ACC112 (cell line): ENCODE results near the gene PEAK1.

ENCODE experiments used
- H2AFZ ChIP-seq: fragments of 200-600 bp; sonication (generic); one replicate; pipeline ENCODE4 v1.6.0; 2017; ENCODE audit warnings: antibody characterized with exemption, low read length; ENCODE audit not compliant: unreplicated experiment
- H3K27ac ChIP-seq: fragments of 200-600 bp; sonication (generic); 2 replicates; pipeline ENCODE4 v1.5.1; 2014; ENCODE audit warnings: low read depth, mild to moderate bottlenecking, antibody characterized with exemption, low read length, moderate library complexity
- H3K27me3 ChIP-seq: fragments of 200-600 bp; sonication (generic); 2 replicates; pipeline ENCODE4 v1.6.1; 2014; ENCODE audit warnings: mild to moderate bottlenecking, antibody characterized with exemption, low read length, moderate library complexity, mixed read lengths; ENCODE audit not compliant: insufficient read depth
- H3K36me3 ChIP-seq: fragments of 200-600 bp; sonication (generic); 2 replicates; pipeline ENCODE4 v1.6.1; 2016; ENCODE audit warnings: mild to moderate bottlenecking, antibody characterized with exemption, low read length, moderate library complexity, mixed read lengths; ENCODE audit not compliant: insufficient read depth
- H3K4me1 ChIP-seq: fragments of 200-600 bp; sonication (generic); one replicate; pipeline ENCODE4 v1.6.1; 2016; ENCODE audit warnings: low read length, mixed read lengths; ENCODE audit not compliant: insufficient read depth, unreplicated experiment, control insufficient read depth
- H3K4me3 ChIP-seq: fragments of 200-600 bp; sonication (generic); 2 replicates; pipeline ENCODE4 v1.5.1; 2014; ENCODE audit warnings: mild to moderate bottlenecking, low read depth, low read length
- H3K79me2 ChIP-seq: fragments of 200-600 bp; sonication (generic); one replicate; pipeline ENCODE4 v1.6.0; 2016; ENCODE audit warnings: low read length; ENCODE audit not compliant: control insufficient read depth, unreplicated experiment, insufficient read depth

PEAK1 gene

DNA sequence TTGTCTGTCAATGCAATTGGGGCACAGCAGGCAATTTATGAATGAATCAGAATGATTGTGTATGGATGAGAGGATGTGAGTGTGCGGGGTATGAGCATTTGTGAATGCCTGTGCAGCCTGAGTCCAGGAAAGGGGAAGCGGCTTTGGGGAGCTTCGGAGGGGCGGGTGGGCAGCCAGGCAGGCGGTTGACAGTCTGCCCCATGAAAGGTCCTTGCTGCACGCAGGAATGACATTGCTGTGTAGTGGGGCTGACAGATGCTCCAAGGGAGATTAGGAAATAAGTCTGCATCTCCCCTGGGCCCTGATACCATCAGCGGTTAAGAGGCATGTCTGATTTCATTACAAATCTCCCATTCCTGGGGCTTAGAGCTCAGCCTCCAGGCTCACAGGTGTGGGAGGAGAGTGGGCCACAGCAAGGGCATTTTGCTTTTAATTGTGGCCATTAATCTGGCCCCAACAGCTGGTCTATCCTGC lies 322.6 kb downstream of the PEAK1 start:
- H3K27ac ChIP-seq: no peak overlapping the region
- no peaks in the 10 kb centered on the region for H3K36me3 ChIP-seq
- H3K27me3 ChIP-seq: no peaks in the 10 kb centered on the region
- H3K4me3 ChIP-seq: no peak overlapping the region
- H2AFZ ChIP-seq: no peak overlapping the region
- H3K79me2 ChIP-seq: no peaks in the 10 kb centered on the region
- H3K4me1 ChIP-seq: no peaks in the 10 kb centered on the region

DNA sequence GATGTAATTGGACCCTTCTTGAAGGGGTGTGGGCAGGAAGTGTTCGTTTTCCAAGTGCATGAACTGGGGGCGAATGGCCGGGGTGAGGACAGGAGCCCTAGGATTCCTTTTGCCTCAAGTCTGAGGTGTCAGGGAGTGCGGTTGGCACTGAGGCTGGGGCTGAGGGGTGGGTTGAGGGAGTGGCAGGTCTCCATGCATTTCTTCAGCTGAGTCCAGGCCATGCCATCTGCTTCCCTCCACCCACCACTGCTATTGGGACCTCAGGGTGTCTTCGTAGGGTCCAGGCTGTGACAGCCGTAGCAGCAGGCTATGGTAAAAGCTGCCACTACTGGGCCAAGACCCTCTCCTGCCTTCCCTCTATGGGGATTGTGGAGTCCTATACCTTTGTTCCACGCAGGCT lies 323.4 kb downstream of the PEAK1 start:
- Histone ChIP-seq H3K4me3 (no peak overlapping the region), H3K27ac (no peak overlapping the region)

DNA sequence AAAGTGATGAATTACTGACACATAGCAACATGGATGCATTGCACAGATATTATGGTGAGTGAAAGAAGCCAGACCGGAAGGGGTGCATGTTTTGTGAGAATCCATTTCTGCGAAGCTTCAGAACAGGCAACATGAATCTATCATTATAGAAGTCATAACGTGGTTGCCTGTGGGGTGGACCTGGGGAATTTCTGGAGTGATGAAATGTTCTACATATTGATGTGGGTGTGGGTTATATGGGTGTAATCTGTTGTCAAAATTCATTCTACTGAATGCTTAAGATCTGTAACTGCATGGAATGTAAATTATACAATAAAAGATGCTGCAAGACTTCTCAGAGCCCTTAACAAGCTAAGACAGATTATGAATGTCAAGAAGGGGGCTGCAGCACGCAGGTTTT lies 323.8 kb downstream of the PEAK1 start:
- Histone ChIP-seq H3K4me3 (no peak overlapping the region), H3K79me2 (no peaks in the 10 kb centered on the region), H3K27me3 (no peaks in the 10 kb centered on the region), H3K36me3 (no peaks in the 10 kb centered on the region), H3K27ac (no peak overlapping the region), H2AFZ (no peak overlapping the region), H3K4me1 (no peaks in the 10 kb centered on the region)

More for the DNA sequence above, 323.4 kb downstream of the PEAK1 start:
- Histone ChIP-seq H3K36me3 (no peaks in the 10 kb centered on the region), H2AFZ (no peak overlapping the region), H3K27me3 (no peaks in the 10 kb centered on the region), H3K4me1 (no peaks in the 10 kb centered on the region), H3K79me2 (no peaks in the 10 kb centered on the region)

DNA sequence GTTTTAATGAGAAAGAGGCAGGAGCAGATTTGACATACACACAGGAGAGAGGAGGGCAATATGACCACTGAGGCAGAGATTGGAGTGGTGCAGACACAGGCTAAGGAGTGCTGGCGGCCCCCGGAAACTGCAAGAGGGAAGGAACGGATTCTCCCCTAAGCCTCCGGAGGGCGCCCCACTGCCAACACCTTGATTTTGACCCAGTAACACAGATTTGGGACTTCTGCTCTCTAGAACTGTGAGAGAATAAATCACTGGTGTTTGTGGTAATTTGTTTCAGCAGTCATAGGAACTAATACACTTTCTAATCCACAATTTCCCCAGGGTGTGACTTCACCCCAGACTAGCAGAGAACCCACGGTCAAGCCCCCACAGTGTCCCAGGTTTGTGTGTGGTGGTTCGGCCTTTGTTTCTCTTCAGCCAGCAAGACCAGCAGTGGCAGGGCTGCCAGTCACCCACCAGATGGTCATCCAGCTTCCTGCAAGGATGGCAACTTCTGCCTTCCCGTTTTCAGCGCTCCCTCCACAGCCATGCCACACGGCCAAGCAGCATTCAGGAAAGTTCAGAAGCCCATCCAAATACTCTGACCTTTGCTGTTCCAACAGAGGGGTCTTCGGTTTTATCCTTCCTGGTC lies 325.4 kb downstream of the PEAK1 start:
- Histone ChIP-seq H3K4me1 (no peaks in the 10 kb centered on the region), H3K27me3 (no peaks in the 10 kb centered on the region), H3K4me3 (no peak overlapping the region), H3K27ac (no peak overlapping the region), H3K79me2 (no peaks in the 10 kb centered on the region), H3K36me3 (no peaks in the 10 kb centered on the region), H2AFZ (no peak overlapping the region)

DNA sequence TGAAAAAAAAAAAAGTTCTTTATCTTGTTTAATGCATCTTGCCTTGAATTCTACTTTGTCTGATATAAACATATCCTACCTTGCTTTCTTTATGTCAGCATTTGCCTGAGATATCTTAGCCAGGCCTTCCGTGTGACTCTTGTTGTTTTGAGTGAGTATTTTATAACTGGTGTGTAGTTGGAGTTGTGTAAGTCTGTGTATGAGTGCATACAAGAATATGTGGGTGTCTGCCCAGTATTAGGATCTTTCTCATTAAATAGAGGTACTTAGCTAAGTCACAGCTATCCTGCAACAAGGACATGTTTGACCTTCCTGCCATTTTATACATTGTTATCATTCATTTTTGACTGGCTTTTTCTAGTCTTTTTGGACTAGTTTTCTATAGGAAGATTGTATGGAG lies 326.5 kb downstream of the PEAK1 start:
- no peak overlapping the region for H2AFZ ChIP-seq
- H3K27ac ChIP-seq: no peak overlapping the region
- no peaks in the 10 kb centered on the region for H3K79me2 ChIP-seq
- no peaks in the 10 kb centered on the region for H3K36me3 ChIP-seq
- H3K4me1 ChIP-seq: no peaks in the 10 kb centered on the region
- H3K4me3 ChIP-seq: no peak overlapping the region
- no peaks in the 10 kb centered on the region for H3K27me3 ChIP-seq

DNA sequence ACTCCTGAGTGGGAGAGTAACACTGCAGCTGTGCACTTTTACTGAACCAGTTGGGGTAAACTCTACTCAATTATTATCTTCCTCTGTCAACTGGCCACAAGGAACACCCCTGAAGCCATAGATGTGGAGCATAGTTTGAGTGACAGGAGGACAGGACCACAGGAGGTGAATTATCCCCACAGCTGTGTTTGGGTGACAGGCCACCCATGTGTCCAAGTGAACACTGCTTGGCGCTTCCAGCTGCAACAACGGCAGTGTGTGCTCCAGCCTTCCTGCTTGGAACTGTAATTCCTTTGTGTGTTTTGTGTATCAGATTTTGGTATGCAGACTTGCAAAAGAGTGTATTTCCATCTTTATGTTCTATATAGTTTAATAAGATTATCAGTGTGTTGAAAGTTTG lies 328.8 kb downstream of the PEAK1 start:
- H3K27me3 ChIP-seq: no peaks in the 10 kb centered on the region
- no peaks in the 10 kb centered on the region for H3K4me1 ChIP-seq
- H3K27ac ChIP-seq: no peak overlapping the region
- H3K36me3 ChIP-seq: no peaks in the 10 kb centered on the region
- H3K4me3 ChIP-seq: no peak overlapping the region
- H2AFZ ChIP-seq: no peak overlapping the region
- H3K79me2 ChIP-seq: no peaks in the 10 kb centered on the region

DNA sequence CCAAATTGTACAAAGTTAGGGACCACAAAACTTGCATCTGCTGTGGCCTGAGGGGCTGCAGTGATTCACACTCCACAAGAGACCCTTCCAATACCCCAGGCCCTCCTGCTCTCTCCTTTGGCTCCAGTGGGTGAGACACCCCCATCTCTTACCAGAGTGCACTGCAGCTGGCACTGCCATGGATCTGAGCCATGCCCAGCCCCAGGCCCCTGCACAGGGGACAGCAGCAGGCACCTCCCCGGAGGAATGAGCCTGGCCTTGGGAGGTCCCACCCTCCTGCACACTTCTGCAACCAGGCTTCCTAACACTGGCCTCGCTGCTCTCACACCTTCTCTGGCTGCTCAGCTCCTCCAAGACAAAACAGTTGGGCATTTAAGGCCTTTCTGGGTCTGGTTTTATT lies 332.7 kb downstream of the PEAK1 start:
- Histone ChIP-seq H3K4me3 (no peak overlapping the region), H3K27ac (no peak overlapping the region), H2AFZ (no peak overlapping the region), H3K4me1 (peaks cover 13% of the 10 kb centered on the region), H3K36me3 (no peaks in the 10 kb centered on the region), H3K79me2 (no peaks in the 10 kb centered on the region), H3K27me3 (no peaks in the 10 kb centered on the region)

DNA sequence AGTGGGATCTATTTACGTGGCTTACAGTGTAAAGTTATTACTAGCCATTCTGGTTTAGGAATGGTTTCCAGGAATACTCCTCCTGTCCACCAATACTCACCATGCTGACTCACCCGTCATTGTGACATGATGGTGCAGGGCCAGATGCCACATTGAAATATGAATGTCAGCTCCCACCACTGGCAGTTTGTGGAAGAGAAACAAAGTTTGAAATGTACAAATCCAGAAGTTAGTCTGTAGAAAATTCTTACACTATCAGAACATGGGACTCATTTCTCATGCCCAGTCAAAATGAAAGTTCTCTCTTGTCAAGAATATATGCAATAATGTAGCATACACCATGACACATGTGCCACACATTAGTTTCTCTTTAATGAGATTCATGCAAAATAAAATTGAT lies 334.6 kb downstream of the PEAK1 start:
- Histone ChIP-seq H3K79me2 (no peaks in the 10 kb centered on the region), H3K4me3 (no peak overlapping the region), H3K27ac (no peak overlapping the region), H3K4me1 (peaks cover 13% of the 10 kb centered on the region), H3K27me3 (no peaks in the 10 kb centered on the region), H2AFZ (no peak overlapping the region), H3K36me3 (no peaks in the 10 kb centered on the region)

DNA sequence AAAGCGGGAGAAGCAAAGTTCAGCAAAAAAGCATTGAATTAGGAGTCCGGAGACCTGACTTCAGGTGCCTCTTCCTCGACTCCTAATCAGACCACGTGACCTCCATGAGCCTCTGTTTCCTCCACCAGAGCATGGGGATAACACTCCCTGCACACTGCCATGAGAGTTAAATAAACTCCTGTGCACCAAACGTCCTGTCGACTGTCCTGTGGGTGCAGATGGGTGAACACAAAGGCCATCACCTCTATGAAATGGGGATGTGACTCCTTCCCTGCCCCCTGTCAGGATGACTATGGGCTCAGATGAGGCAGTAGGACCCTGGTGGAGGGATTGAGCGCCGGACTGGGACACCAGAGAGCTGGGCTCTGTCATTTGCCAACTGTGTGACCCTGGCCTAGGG lies 335.5 kb downstream of the PEAK1 start:
- Histone ChIP-seq H3K79me2 (no peaks in the 10 kb centered on the region), H2AFZ (no peak overlapping the region), H3K36me3 (no peaks in the 10 kb centered on the region), H3K4me1 (peaks cover 13% of the 10 kb centered on the region), H3K27ac (no peak overlapping the region), H3K4me3 (no peak overlapping the region), H3K27me3 (no peaks in the 10 kb centered on the region)

DNA sequence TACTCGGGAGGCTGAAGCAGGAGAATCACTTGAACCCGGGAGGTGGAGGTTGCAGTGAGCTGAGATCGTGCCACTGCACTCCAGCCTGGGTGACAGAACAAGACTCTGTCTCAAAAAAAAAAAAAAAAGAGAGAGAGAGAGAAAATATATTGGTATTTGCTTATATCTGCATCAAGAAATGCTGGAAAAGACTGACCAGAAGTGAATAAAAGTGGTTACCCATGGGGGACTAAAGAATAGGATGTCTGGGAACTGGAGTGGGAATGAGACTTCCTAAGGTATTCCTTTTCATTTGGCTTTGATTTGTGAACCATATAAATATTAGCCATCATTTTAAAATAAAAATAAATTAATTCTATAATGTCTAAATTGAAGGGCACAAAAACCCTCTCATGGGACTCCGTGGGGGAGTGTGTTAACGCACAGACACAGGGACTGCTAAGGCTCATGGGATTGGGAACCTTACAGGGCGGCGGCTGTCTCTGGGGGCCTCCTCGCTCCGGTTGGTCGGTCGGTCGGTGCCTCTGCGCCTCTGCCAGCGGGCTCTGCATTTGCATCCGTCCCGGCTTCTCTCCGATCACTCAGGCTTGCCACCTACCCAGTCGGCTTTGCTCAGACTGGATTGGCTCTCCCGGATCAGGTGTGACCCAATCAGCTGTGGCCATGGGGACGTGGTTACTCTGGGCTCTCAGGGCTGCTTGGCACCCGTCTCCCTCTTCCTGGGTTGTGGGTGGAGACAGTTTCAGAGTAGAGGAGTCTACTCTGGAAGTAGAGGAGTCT lies 336.3 kb downstream of the PEAK1 start:
- H3K79me2 ChIP-seq: no peaks in the 10 kb centered on the region
- no peaks in the 10 kb centered on the region for H3K36me3 ChIP-seq
- peak overlapping the region; percentile 14 for H2AFZ ChIP-seq
- peak overlapping the region; percentile 58; the same call in 1 of the 2 replicates for H3K4me3 ChIP-seq
- no peak overlapping the region for H3K27ac ChIP-seq
- peaks cover 13% of the 10 kb centered on the region for H3K4me1 ChIP-seq
- H3K27me3 ChIP-seq: no peaks in the 10 kb centered on the region

DNA sequence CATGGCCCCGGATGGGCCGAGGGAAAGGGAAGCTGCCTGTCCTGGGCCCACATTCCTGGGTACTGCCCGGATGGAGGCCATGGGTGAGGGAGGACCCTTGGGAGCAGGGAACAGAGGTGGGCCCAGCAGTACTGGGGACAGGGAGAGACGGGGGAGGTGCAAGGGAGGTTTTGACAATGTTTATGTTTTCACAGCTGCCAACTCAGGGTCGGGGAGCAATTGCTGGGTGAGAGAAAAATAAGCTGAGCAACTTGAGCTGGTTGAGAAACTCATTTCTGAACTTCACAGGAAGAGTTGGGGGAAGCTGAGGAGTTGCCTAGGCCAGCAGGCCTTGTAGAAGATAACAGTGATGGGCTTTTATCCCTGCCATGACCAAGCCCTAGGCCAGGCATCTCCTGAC lies 337.9 kb downstream of the PEAK1 start:
- H3K27me3 ChIP-seq: no peaks in the 10 kb centered on the region
- H3K36me3 ChIP-seq: no peaks in the 10 kb centered on the region
- no peak overlapping the region for H3K4me3 ChIP-seq
- peaks cover 13% of the 10 kb centered on the region for H3K4me1 ChIP-seq
- H2AFZ ChIP-seq: no peak overlapping the region
- H3K27ac ChIP-seq: no peak overlapping the region
- H3K79me2 ChIP-seq: no peaks in the 10 kb centered on the region
